HG03378 (cell line): ENCODE results near the gene LRRFIP1.
"Not testable (repeated sequence)": the region's sequence is repeated elsewhere in the genome, so short reads cannot be mapped to it uniquely, and the experiment has no call there.

Experiments used
- ATAC-seq: cut with Tn5 transposase; IDR thresholded peaks from one replicate; pipeline ENCODE4 v1.9.1; 2021; ENCODE audit warnings: mild to moderate bottlenecking, moderate library complexity; ENCODE audit not compliant: unreplicated experiment

Gene LRRFIP1

GRCh38 chr2:237627441-237628246, at the start of gene LRRFIP1:
LRRFIP1 (plus strand) TSS chr2:237627587; CDS start chr2:237627645, 58 bp downstream.
- ATAC-seq: no peak

DNA sequence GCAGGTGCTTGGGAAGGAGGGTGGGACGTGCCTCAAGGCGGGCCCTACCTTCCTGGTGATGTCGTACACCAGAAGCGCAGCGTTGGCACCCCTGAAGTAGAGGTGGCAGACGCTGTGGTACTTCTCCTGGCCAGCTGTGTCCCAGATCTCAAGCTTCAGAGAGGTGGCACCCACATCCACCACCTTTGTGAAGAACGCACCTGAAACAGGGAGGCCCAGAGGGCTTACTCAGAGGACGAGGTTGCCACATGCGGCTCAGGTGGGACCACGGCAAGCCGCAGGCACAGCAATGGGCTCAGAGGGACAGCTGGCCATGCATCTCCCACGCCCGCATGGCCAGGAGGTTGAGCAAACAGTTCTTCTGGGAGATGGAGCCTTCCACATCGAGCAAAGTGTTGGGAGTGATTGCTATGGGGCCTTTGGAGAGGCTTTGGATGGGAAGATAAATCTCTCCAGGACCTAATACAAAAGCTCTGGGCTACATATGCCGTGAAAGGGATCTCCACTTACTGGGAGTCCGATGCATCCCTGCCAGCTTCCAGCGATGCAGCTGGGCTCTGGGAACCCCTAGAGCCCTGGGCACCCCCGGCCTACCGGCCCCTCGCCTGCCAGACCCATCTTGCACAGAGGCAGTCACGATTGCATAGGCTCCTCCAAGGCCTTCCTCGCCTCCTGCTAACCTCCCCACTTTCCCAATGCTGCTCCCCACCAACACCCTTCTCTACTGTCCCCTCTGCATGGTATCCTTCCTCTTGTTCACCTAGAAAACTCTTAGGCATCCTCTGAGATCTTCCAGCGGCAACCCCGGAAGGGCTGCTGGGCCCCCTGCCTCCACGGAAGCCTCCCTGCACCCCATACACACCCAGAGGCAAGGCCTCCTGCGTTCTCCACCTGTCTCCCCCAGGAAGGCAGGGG, 49.2 kb upstream of the LRRFIP1 start:
- no peak for ATAC-seq

- ATAC-seq: no peak
These were observed 46.1 kb upstream of the LRRFIP1 start for GRCh38 chr2:237581326-237581725.

GRCh38 chr2:237581751-237582746, 45.3 kb upstream of the LRRFIP1 start:
- ATAC-seq: no peak

DNA sequence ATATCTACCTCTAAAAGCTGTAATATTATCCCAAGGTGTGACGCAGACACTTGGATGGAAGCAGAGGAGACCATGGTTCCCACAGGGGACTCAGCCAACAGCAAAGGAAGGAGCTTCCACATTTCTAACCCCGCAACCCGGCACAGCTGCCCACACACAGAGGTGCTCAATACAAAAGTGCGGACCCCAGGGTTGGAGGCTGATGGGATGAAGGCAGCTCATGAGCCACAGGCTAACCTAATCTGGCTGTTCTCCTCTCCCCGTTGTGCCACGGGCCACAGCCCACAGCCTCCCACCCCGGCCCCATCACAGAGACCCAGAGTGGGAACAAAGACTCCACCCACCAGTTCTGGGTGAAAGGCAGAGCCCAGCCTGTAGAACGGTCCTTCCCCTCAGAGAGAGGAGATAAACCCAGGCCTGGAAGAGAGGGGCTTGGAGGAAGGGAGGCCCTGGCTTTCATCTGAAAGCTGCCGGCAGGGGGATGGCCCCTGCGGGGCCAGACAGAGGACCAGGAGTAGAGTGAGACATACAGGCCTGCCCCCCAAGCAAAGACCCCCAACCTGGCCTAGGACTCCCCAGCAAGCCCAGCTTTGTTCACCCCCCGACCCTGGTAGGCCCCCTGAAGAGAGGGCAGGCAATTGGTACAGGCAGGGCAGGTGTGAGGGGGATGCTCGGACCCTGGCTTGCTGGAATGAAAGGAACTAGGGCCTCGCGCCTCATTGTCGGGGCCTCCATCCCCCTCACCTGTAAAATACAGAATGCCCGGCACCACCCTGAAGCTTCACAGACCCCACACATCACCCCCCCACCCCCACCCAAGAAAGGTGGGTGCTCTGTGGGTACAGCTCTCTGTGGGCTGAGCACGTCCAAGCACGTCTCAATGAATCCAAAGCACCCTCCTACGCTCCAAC, 43.7 kb upstream of the LRRFIP1 start:
- ATAC-seq: no peak

DNA sequence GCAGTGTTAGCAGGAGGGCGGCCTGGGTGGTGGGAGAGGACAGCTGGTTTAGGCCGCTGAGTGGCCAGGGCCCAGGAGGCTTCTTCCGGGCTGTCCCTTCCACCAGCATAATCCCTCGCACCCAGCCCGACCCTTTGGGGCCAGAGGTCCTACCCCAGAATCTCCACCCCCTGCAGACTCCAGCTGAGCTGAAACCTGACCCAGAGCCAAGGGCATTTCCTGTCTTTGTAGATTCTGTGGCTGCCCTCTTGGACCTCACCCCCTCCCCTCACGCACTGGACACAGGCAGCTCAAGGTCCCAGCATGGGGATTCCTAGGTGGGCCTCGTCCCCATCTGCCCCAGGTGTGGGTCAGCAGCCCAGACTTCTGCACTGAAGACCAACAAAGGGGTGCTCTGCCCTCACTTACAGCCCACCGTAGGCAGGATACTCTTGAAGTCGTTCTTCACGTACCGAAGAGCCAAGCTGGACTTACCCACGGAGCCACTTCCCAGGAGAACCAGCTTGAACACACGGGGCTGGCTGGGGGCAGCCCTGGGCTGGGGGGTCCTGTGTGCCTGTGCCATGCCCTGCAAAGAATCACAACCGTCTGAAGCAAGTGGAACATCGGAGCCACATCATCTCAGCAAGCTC, 41.7 kb upstream of the LRRFIP1 start:
- no peak for ATAC-seq

GRCh38 chr2:237588044-237588696, 39.2 kb upstream of the LRRFIP1 start:
- no peak for ATAC-seq

- ATAC-seq: no peak
These were observed 36.9 kb upstream of the LRRFIP1 start, which contains the start of gene RAB17 for GRCh38 chr2:237590272-237591140. RAB17 (minus strand) TSS chr2:237590734; CDS start chr2:237586154, 4,580 bp downstream.

DNA sequence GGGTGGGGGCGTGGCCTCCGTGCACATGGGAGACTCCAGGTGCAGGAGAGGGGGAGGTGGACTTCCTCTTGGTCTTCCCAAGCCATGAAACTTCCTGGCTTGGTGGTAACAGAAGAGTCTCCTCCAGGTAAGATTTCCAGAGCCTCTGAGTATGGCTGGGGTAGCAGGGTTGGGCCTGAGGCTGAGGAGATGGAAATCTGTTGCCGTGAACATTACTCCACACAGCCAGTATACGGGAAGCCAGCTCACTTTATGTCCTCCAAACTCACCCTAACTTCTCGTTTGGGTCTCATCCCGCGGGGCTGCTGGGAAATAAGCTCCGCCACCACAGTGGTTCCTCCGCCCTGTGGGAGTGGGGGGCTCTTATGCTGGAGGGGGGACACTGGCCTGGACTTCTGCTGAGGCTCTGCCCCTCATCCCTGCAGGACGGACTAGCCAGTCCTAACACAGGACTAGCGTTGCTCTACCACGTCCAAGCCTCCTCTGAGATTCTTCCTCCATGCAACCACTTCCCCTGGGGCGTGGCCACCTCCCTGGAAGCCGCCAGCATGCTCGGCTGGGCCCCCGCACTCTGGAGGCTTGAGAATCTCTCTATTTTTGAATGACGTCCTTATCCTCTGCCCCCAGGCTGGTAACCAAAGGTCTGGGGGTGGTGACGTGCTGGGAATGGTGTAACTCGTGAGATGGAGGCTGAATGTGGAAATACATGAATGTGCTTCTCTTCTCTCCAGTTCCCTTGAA, 36.1 kb upstream of the LRRFIP1 start:
- no peak for ATAC-seq

GRCh38 chr2:237592425-237592980, 34.9 kb upstream of the LRRFIP1 start:
- ATAC-seq: no peak

GRCh38 chr2:237593036-237593435, 34.4 kb upstream of the LRRFIP1 start:
- ATAC-seq: no peak

GRCh38 chr2:237593596-237594320, 33.6 kb upstream of the LRRFIP1 start:
- no peak for ATAC-seq

GRCh38 chr2:237594514-237594871, 32.9 kb upstream of the LRRFIP1 start:
- ATAC-seq: no peak

GRCh38 chr2:237595829-237596519, 31.4 kb upstream of the LRRFIP1 start:
- not testable (repeated sequence) for ATAC-seq

- ATAC-seq: no peak
These were observed 30.7 kb upstream of the LRRFIP1 start for GRCh38 chr2:237596520-237597195.
